Breast epithelium (tissue), 4 donors: ENCODE data around the gene FAM131A. TPM values are rescaled to one million over a fixed set of nuclear protein-coding genes. Genes with fewer than 3 reads are reported as not detected.
A peak's percentile ranks its signal among the peaks of the same experiment; 100 is the strongest.

ENCODE experiments used
- DNase-seq, 2 donors: peaks; one replicate each; pipeline ENCODE4 v3.0.0-alpha.2; 2019; ENCODE audit warnings: low spot score in 2 of 2
- H3K27ac ChIP-seq, 2 donors: fragments of 200-600 bp; sonication (generic) in 1 of 2; one replicate each; pipeline ENCODE4 v1.5.1; 2016 to 2019; ENCODE audit warnings: mild to moderate bottlenecking in 1 of 2
- H3K27me3 ChIP-seq, 2 donors: fragments of 200-600 bp; sonication (generic) in 1 of 2; one replicate each; pipeline versions ENCODE4 v1.5.1 to v1.6.0; 2017 to 2019; ENCODE audit warnings: control low read depth in 1 of 2, mild to moderate bottlenecking in 1 of 2
- H3K36me3 ChIP-seq: fragments of 200-600 bp; one replicate; pipeline ENCODE4 v1.5.1; 2019
- H3K4me1 ChIP-seq, 2 donors: fragments of 200-600 bp; sonication (generic); one replicate each; pipeline ENCODE4 v1.5.1; 2016 to 2019; ENCODE audit warnings: control low read depth in 1 of 2
- H3K4me3 ChIP-seq, 3 donors: fragments of 200-600 bp; sonication (generic); 1 replicate in 2 of 3; 2 replicates in 1 of 3; pipeline ENCODE4 v1.5.1; 2016 to 2019; ENCODE audit warnings: mild to moderate bottlenecking in 3 of 3, moderate library complexity in 2 of 3
- H3K9me3 ChIP-seq, 2 donors: fragments of 200-600 bp; sonication (generic) in 1 of 2; one replicate each; pipeline ENCODE4 v1.5.1; 2016 to 2019; ENCODE audit warnings: control low read depth in 1 of 2
- CTCF ChIP-seq, 3 donors: fragments of 450-650 bp; IDR thresholded peaks; one replicate each; pipeline ENCODE4 v1.5.1; 2016 to 2017; ENCODE audit warnings: antibody characterized with exemption in 3 of 3, mild to moderate bottlenecking in 3 of 3, moderate library complexity in 3 of 3
- POLR2A ChIP-seq: fragments of 450-650 bp; IDR thresholded peaks from one replicate; pipeline ENCODE4 v1.6.1; 2016; ENCODE audit warnings: antibody characterized with exemption, mild to moderate bottlenecking, moderate library complexity
- POLR2AphosphoS5 ChIP-seq, 3 donors: sonication (generic); formaldehyde crosslinking; IDR thresholded peaks; one replicate each; pipeline ENCODE4 v1.6.1; 2017; ENCODE audit warnings: antibody characterized with exemption in 3 of 3
- intact Hi-C: fragments of 100-400 bp; cut with DNase I; formaldehyde crosslinking; loops from one replicate; pipeline ENCODE4 v1.15.1; 2023; ENCODE audit warnings: low total_unique reads
- total RNA-seq, 3 donors: library from RNA; depleted of rRNA; stranded (reverse); fragments of >200 nt; gene quantifications; one replicate each; pipeline ENCODE4 v1.1.0, GENCODE V29; 2016

The FAM131A gene
- total RNA-seq, 3 donors from 2014 or later = 18.7 to 32.4 (median 26.5) TPM

DNA sequence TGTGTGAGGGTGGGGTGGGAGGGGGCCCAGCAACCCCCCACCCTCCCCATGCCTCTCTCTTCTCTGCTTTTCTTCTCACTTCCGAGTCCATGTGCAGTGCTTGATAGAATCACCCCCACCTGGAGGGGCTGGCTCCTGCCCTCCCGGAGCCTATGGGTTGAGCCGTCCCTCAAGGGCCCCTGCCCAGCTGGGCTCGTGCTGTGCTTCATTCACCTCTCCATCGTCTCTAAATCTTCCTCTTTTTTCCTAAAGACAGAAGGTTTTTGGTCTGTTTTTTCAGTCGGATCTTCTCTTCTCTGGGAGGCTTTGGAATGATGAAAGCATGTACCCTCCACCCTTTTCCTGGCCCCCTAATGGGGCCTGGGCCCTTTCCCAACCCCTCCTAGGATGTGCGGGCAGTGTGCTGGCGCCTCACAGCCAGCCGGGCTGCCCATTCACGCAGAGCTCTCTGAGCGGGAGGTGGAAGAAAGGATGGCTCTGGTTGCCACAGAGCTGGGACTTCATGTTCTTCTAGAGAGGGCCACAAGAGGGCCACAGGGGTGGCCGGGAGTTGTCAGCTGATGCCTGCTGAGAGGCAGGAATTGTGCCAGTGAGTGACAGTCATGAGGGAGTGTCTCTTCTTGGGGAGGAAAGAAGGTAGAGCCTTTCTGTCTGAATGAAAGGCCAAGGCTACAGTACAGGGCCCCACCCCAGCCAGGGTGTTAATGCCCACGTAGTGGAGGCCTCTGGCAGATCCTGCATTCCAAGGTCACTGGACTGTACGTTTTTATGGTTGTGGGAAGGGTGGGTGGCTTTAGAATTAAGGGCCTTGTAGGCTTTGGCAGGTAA lies 8.1 kb downstream of the FAM131A start:
- DNase-seq = peak; percentile 68 to 75
- Histone ChIP-seq H3K4me3 (no peak overlapping the region), H3K27ac (peak overlapping the region; percentile 21 to 54), H3K9me3 (no peaks in the 10 kb centered on the region), H3K27me3 (no peaks in the 10 kb centered on the region), H3K36me3 (no peaks in the 10 kb centered on the region), H3K4me1 (no peaks in the 10 kb centered on the region)
- intact Hi-C loops = no loop called here
- TF ChIP-seq POLR2A (no peak), POLR2AphosphoS5 (IDR thresholded peaks at IDR 0.05) (peak in 1 of 3 donors; percentile 53), CTCF (IDR thresholded peaks at IDR 0.05) (peak in 2 of 3 donors; percentile 47 to 58)

DNA sequence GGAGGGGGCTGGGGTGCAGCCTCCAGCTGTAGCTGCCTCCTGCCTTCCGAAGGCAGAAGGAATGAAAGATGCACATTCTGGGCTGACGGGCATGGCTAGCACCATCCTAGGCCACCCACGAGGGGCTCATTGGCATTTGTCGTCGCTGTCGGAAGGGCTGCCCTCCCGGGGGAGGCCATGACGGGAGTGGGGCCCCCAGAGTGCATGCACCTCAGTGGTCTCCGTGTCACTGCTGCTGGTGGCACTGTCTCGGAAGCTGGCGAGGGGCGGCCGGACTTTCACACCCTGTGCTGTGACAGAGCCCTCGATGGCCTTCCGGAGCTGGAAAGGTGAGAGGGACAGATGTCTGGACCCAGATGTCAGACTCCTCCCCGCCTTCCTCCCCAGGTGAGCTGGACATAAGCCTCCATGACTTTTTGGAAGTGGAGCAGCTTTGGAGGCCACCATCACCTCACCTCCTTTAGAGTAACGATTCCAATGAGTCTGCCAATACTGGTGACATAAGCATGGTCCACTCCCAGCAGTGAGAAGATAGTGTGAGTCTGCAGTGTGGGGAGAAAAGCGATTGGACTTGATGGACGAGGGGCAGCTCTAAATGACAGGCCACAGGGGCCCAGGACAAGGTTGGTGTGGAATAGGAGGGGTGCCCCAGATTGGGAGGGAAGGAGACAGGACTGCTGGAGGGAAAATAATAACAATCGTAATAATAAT lies 9.2 kb downstream of the FAM131A start:
- Histone ChIP-seq H3K4me1 (no peaks in the 10 kb centered on the region), H3K9me3 (no peaks in the 10 kb centered on the region), H3K27ac (peak overlapping the region in 1 of 2 donors; percentile 54), H3K4me3 (no peak overlapping the region), H3K27me3 (no peaks in the 10 kb centered on the region), H3K36me3 (no peaks in the 10 kb centered on the region)
- no peak for TF ChIP-seq CTCF (IDR thresholded peaks at IDR 0.05)
- TF ChIP-seq POLR2AphosphoS5 (IDR thresholded peaks at IDR 0.05) = no peak
- TF ChIP-seq POLR2A = no peak
- intact Hi-C loops = no loop called here
- DNase-seq = no peak

DNA sequence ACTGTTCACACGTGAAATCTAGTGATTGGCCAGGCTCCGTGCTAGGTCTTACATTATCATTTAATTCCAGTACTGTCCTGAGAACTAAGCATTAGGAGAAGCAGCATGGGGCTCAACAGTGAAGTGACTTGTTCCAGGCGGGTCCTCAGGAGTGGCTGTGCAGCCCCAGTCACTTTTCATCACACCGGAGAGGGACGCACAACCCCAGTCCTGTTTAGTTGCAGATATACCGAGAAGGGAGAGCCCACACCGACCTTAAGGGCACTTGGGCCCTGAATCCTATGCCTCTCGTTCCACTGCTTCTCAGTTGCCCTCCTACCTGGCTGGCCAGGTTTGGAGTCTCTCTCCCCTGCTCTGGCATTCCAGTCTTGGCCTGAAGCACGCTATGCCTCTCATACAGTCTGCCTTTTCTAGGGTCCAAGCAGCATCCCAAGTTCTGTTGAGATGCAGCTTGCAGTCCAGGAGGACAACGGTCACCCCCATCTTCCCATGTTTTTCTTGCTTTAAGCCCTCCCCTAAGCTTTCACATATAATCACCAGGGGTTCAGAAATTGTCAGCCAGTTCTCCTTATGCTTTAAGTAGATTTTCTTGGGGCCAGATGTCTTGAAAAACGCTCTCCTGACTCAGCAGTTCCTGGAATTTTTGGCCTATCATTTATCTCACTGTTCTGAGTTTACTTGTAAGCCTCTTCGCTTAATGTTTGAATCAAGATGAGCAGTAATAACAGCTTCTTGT lies 10.1 kb downstream of the FAM131A start:
- no peak for DNase-seq
- no peak for TF ChIP-seq POLR2AphosphoS5 (IDR thresholded peaks at IDR 0.05)
- TF ChIP-seq POLR2A = no peak
- no peak for TF ChIP-seq CTCF (IDR thresholded peaks at IDR 0.05)
- H3K4me1 ChIP-seq = no peaks in the 10 kb centered on the region
- intact Hi-C loops = no loop called here
- H3K27me3 ChIP-seq = no peaks in the 10 kb centered on the region
- H3K4me3 ChIP-seq = no peak overlapping the region
- no peaks in the 10 kb centered on the region for H3K36me3 ChIP-seq
- peak overlapping the region in 1 of 2 donors; percentile 15 for H3K27ac ChIP-seq
- H3K9me3 ChIP-seq = no peaks in the 10 kb centered on the region

DNA sequence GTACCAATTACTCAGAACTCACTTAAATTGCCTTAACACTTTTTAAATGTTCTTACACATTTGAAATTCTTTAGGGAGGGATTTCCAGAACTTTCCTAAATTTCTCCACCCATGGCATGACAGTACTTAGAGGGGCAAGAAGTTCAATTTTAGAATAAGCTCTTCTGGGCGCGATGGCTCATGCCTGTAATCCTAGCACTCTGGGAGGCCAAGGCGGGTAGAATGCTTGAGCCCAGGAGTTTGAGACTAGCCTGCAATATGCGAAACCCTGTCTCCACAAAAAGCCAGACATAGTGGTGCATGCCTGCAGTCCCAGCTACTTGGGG lies 10.6 kb downstream of the FAM131A start:
- H3K9me3 ChIP-seq = no peaks in the 10 kb centered on the region
- H3K36me3 ChIP-seq = no peaks in the 10 kb centered on the region
- H3K4me1 ChIP-seq = no peaks in the 10 kb centered on the region
- H3K4me3 ChIP-seq = no peak overlapping the region
- intact Hi-C loops = no loop called here
- TF ChIP-seq POLR2AphosphoS5 (IDR thresholded peaks at IDR 0.05) = no peak
- no peak for TF ChIP-seq CTCF (IDR thresholded peaks at IDR 0.05)
- no peak for TF ChIP-seq POLR2A
- H3K27ac ChIP-seq = no peak overlapping the region
- no peak for DNase-seq
- H3K27me3 ChIP-seq = no peaks in the 10 kb centered on the region
